OCI-LY1 (cell line): ENCODE results near the gene EPN2.

Source experiments
- H2AFZ ChIP-seq: fragments of 200-600 bp; sonication (generic), shearing (Covaris generic); 2 replicates; pipeline ENCODE4 v1.6.0; 2014; ENCODE audit warnings: antibody characterized with exemption, mild to moderate bottlenecking, low read length
- H3F3A ChIP-seq: fragments of 200-600 bp; sonication (generic), shearing (Covaris generic); 2 replicates; pipeline ENCODE4 v1.6.0; 2014; ENCODE audit warnings: mild to moderate bottlenecking, antibody characterized with exemption, low read length, moderate library complexity; ENCODE audit not compliant: insufficient read depth
- H3K27ac ChIP-seq: fragments of 200-600 bp; sonication (generic); 2 replicates; pipeline ENCODE4 v1.5.1; 2014; ENCODE audit warnings: low read length, mixed run types, mild to moderate bottlenecking, low read depth; ENCODE audit not compliant: poor library complexity, severe bottlenecking
- H3K27me3 ChIP-seq: fragments of 200-600 bp; sonication (generic); 2 replicates; pipeline ENCODE4 v1.6.0; 2014; ENCODE audit warnings: antibody characterized with exemption, mild to moderate bottlenecking, low read length, moderate library complexity; ENCODE audit not compliant: insufficient read depth
- H3K36me3 ChIP-seq: fragments of 200-600 bp; sonication (generic); 2 replicates; pipeline ENCODE4 v1.6.1; 2014; ENCODE audit warnings: mild to moderate bottlenecking, antibody characterized with exemption, low read length, moderate library complexity, mixed read lengths; ENCODE audit not compliant: insufficient read depth
- H3K4me1 ChIP-seq: fragments of 200-600 bp; sonication (generic); 2 replicates; pipeline ENCODE4 v1.5.1; 2014; ENCODE audit warnings: mild to moderate bottlenecking, low read length, moderate library complexity; ENCODE audit not compliant: insufficient read depth, severe bottlenecking
- H3K4me2 ChIP-seq: fragments of 200-600 bp; sonication (generic), shearing (Covaris generic); 2 replicates; pipeline ENCODE4 v1.6.1; 2014; ENCODE audit warnings: low read length
- H3K4me3 ChIP-seq: fragments of 200-600 bp; sonication (generic); 2 replicates; pipeline ENCODE4 v1.5.1; 2014; ENCODE audit warnings: low read length, low read depth, mild to moderate bottlenecking, mixed read lengths; ENCODE audit not compliant: poor library complexity, severe bottlenecking
- H3K79me2 ChIP-seq: fragments of 200-600 bp; shearing (Covaris generic); 2 replicates; pipeline ENCODE4 v1.6.1; 2016; ENCODE audit warnings: mixed run types, low read length, mixed read lengths; ENCODE audit not compliant: insufficient read depth
- H3K9ac ChIP-seq: fragments of 200-600 bp; sonication (generic), shearing (Covaris generic); 2 replicates; pipeline ENCODE4 v1.6.1; 2014; ENCODE audit warnings: mild to moderate bottlenecking, low read length, mixed read lengths
- H3K9me2 ChIP-seq: fragments of 200-600 bp; sonication (generic), shearing (Covaris generic); 2 replicates; pipeline ENCODE4 v1.6.1; 2014; ENCODE audit warnings: low read depth, mild to moderate bottlenecking, low read length, mixed read lengths
- H3K9me3 ChIP-seq: fragments of 200-600 bp; shearing (Covaris generic); 2 replicates; pipeline ENCODE4 v1.6.1; 2014; ENCODE audit warnings: low read length, mixed read lengths
- H4K20me1 ChIP-seq: fragments of 200-600 bp; sonication (generic), shearing (Covaris generic); 2 replicates; pipeline ENCODE4 v1.6.0; 2016; ENCODE audit warnings: mild to moderate bottlenecking, low read length; ENCODE audit not compliant: insufficient read depth
- EZH2 ChIP-seq: fragments of 200-600 bp; sonication (generic), shearing (Covaris generic); IDR thresholded peaks from 2 replicates; pipeline ENCODE4 v1.8.0; 2017; ENCODE audit warnings: borderline replicate concordance, mixed run types, mild to moderate bottlenecking, antibody characterized with exemption, low read length, moderate library complexity, mixed read lengths
- TF ChIP-seq, protein P1 (sequence below): fragments of 200-600 bp; sonication (generic), shearing (Covaris generic); IDR thresholded peaks from 2 replicates; pipeline ENCODE4 v1.5.1; 2017; ENCODE audit warnings: mild to moderate bottlenecking, antibody characterized with exemption, low read length, moderate library complexity, mixed read lengths

EPN2 gene

DNA sequence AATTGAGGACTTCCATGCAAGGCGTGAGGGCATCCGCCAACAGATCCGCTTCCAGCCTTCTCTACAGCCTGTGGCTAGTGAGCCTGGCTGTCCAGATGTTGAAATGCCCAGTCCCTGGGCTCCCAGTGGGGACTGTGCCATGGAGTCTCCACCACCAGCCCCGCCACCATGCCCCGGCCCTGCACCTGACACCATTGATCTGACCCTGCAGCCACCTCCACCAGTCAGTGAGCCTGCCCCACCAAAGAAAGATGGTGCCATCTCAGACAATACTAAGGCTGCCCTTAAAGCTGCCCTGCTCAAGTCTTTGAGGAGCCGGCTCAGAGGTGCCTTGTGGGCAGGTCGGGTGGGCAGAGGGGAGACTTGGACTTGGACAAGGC, 144.2 kb downstream of the EPN2 start:
- no peaks in the 10 kb centered on the region for H4K20me1 ChIP-seq
- H3K4me2 ChIP-seq: no peak overlapping the region
- H3K9me2 ChIP-seq: no peaks in the 10 kb centered on the region
- H3K9me3 ChIP-seq: no peaks in the 10 kb centered on the region
- no peaks in the 10 kb centered on the region for H3K79me2 ChIP-seq
- no peak overlapping the region for H2AFZ ChIP-seq
- peaks cover 15% of the 10 kb centered on the region for H3K4me1 ChIP-seq
- no peak overlapping the region for H3K9ac ChIP-seq
- H3K36me3 ChIP-seq: peaks cover 18% of the 10 kb centered on the region; the same call in 1 of the 2 replicates
- no peak overlapping the region for H3K4me3 ChIP-seq
- no peak overlapping the region for H3K27ac ChIP-seq
- no peaks in the 10 kb centered on the region for H3K27me3 ChIP-seq
- H3F3A ChIP-seq: no peaks in the 10 kb centered on the region
- TF ChIP-seq EZH2: no peak
- TF ChIP-seq, protein P1, sequence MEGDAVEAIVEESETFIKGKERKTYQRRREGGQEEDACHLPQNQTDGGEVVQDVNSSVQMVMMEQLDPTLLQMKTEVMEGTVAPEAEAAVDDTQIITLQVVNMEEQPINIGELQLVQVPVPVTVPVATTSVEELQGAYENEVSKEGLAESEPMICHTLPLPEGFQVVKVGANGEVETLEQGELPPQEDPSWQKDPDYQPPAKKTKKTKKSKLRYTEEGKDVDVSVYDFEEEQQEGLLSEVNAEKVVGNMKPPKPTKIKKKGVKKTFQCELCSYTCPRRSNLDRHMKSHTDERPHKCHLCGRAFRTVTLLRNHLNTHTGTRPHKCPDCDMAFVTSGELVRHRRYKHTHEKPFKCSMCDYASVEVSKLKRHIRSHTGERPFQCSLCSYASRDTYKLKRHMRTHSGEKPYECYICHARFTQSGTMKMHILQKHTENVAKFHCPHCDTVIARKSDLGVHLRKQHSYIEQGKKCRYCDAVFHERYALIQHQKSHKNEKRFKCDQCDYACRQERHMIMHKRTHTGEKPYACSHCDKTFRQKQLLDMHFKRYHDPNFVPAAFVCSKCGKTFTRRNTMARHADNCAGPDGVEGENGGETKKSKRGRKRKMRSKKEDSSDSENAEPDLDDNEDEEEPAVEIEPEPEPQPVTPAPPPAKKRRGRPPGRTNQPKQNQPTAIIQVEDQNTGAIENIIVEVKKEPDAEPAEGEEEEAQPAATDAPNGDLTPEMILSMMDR: no peak

DNA sequence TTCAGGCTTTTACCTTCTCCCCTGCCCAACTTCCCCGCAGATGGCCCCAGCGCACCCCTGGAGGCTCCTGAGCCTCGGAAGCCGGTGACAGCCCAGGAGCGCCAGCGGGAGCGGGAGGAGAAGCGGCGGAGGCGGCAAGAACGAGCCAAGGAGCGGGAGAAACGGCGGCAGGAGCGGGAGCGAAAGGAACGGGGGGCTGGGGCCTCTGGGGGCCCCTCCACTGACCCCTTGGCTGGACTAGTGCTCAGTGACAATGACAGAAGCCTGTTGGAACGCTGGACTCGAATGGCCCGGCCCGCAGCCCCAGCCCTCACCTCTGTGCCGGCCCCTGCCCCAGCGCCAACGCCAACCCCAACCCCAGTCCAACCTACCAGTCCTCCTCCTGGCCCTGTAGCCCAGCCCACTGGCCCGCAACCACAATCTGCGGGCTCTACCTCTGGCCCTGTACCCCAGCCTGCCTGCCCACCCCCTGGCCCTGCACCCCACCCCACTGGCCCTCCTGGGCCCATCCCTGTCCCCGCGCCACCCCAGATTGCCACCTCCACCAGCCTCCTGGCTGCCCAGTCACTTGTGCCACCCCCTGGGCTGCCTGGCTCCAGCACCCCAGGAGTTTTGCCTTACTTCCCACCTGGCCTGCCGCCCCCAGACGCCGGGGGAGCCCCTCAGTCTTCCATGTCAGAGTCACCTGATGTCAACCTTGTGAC, 144.7 kb downstream of the EPN2 start:
- Histone ChIP-seq H3K79me2 (no peaks in the 10 kb centered on the region), H3F3A (no peaks in the 10 kb centered on the region), H3K4me3 (no peak overlapping the region), H3K36me3 (peaks cover 18% of the 10 kb centered on the region; the same call in 1 of the 2 replicates), H4K20me1 (no peaks in the 10 kb centered on the region), H3K9me3 (no peaks in the 10 kb centered on the region), H3K4me2 (no peak overlapping the region), H3K9ac (no peak overlapping the region), H3K4me1 (peaks cover 13% of the 10 kb centered on the region), H3K27ac (no peak overlapping the region), H3K27me3 (no peaks in the 10 kb centered on the region), H3K9me2 (no peaks in the 10 kb centered on the region), H2AFZ (no peak overlapping the region)
- no peak for TF ChIP-seq EZH2
- TF ChIP-seq, protein P1: no peak

DNA sequence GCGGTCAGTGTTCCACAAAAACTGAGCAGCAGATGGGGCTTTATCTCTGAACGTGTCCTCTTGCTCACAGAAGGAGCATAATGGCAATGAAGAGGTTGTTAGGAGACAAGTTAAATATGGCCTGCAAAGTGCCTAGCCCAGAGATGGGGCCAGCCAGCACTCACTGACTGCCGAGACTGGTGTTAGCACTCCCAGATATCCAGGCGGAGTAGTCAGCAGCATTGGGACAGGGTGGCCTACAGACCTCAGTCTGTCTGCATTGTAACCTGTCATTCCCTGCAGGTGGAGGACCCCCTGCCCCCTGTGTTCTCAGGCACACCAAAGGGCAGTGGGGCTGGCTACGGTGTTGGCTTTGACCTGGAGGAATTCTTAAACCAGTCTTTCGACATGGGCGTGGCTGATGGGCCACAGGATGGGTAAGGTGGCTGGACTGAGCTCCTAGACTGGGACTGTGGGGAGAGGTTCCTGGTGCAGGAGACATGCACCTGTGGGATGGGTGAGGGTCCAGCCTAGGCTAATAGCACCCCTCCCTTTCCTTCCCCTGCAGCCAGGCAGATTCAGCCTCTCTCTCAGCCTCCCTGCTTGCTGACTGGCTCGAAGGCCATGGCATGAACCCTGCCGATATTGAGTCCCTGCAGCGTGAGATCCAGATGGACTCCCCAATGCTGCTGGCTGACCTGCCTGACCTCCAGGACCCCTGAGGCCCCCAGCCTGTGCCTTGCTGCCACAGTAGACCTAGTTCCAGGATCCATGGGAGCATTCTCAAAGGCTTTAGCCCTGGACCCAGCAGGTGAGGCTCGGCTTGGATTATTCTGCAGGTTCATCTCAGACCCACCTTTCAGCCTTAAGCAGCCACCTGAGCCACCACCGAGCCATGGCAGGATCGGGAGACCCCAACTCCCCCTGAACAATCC, 145.6 kb downstream of the EPN2 start:
- no peaks in the 10 kb centered on the region for H3K79me2 ChIP-seq
- no peaks in the 10 kb centered on the region for H4K20me1 ChIP-seq
- H3K4me2 ChIP-seq: no peak overlapping the region
- H3K9me2 ChIP-seq: no peaks in the 10 kb centered on the region
- no peaks in the 10 kb centered on the region for H3F3A ChIP-seq
- peaks cover 18% of the 10 kb centered on the region; the same call in 1 of the 2 replicates for H3K36me3 ChIP-seq
- no peak overlapping the region for H3K4me3 ChIP-seq
- no peak overlapping the region for H2AFZ ChIP-seq
- H3K27ac ChIP-seq: no peak overlapping the region
- H3K9me3 ChIP-seq: no peaks in the 10 kb centered on the region
- TF ChIP-seq, protein P1: no peak
- TF ChIP-seq EZH2: no peak
- peaks cover 9% of the 10 kb centered on the region for H3K4me1 ChIP-seq
- H3K27me3 ChIP-seq: no peaks in the 10 kb centered on the region
- no peak overlapping the region for H3K9ac ChIP-seq
